HUDEP-2 (cell line): ENCODE measurements around the gene ST6GALNAC2.
A peak's percentile ranks its signal among the peaks of the same experiment; 100 is the strongest.
"Not testable (repeated sequence)": the region's sequence is repeated elsewhere in the genome, so short reads cannot be mapped to it uniquely, and the experiment has no call there.

ENCODE experiments used
- DNase-seq, 76 experiments: peaks; one replicate each; lab custom pipeline; 2025; ENCODE audit not compliant: unreplicated experiment in 76 of 76; lab: John Stamatoyannopoulos, UW

Gene ST6GALNAC2

GRCh38 chr17:76543482-76543825, 42.2 kb downstream of the ST6GALNAC2 start:
- no peak for DNase-seq

GRCh38 chr17:76542984-76543383, 42.7 kb downstream of the ST6GALNAC2 start:
- DNase-seq: no peak

- DNase-seq: no peak
Observed at GRCh38 chr17:76542566-76542971, 43.1 kb downstream of the ST6GALNAC2 start.

DNA sequence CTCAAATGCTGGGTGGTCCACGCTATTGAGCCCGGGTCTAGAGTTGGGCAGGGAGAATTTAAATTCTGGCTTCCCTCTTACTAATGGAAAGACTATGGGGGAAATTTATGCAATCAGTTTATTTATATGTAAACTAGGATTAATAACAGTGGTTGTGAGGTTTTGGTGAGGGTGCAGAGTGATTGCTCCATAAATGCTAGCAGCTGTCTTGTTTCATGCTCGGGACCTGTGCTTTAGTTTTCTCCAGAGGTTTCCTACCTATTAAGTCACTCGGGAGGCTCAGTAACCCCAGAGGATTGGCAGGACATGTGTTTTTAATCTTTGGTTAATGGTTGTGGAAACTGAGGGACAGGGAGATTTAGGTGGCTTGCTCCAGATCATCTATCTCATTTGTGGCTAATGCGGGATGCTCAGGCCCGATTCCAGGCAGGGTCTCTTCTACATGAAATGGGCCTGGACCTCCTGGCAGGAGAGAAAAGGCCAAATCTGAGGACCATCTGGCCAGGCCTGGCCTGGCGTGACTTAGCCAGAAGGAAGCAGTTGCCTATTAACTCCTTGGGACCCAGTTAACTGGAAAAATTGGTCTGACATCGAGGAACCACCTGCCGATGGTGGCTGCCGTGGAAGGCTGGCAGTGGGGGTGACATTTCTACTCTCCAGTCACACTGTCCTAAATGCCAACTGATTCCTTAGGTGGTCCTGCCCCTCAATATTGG, 43.8 kb downstream of the ST6GALNAC2 start:
- no peak for DNase-seq

DNA sequence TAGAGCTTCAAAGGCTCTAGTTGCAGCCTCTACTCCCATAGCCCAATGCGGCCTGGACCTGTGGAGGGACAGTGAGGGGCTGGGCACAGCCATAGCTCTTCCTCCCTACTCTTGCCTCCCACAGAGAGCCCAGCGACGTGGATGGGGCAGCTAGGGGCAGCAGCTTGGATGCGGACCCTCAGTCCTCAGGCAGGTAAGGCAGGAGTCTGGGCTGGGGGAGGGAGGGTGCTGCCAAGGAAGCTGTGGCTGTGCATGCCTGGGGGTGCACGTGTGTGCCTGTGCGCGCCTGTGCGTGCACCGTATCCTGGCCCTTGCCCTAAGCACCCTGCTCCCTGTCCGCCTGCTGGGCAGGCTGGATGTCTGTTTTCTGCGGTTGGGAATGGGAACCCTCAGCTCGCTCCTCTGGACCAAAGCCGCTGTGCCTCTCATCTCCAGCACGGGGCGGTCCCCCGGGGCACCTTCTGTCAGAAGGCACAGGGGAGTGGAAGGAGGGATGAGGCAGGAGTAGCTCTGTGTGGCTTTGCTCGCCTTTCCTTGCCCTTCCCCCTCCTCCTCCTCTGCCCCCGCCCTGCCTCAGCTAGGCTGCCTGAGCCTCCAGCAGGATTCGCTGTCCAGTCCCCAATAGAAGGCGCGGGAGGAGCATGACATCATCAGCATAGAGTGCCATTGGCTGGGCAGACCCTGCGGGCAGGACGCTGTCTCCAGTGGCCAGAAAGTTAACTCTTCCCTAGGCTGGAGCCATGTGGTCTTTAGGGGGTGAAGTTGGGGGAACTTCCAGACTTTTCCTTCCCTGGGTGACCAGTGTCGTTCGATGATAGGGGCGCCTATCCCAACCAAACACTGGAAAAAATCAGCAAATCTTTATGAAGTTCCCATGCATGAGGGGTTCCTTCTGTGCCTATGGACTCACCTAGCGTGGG, 45.0 kb downstream of the ST6GALNAC2 start:
- DNase-seq: peak in 66 of 76 experiments; percentile 8 to 91 (median 58)

- DNase-seq: peak in 3 of 76 experiments; percentile 3 to 14 (median 5)
Observed at GRCh38 chr17:76539631-76540271, 45.9 kb downstream of the ST6GALNAC2 start, which contains the start of gene PRCD. Gene PRCD, plus strand, starts transcription at chr17:76540044. Its CDS starts 98 bp downstream, at chr17:76540142.

- DNase-seq: no peak
Observed at GRCh38 chr17:76538941-76539570, 46.6 kb downstream of the ST6GALNAC2 start.

- DNase-seq: no peak
Observed at GRCh38 chr17:76538281-76538931, 47.3 kb downstream of the ST6GALNAC2 start.

DNA sequence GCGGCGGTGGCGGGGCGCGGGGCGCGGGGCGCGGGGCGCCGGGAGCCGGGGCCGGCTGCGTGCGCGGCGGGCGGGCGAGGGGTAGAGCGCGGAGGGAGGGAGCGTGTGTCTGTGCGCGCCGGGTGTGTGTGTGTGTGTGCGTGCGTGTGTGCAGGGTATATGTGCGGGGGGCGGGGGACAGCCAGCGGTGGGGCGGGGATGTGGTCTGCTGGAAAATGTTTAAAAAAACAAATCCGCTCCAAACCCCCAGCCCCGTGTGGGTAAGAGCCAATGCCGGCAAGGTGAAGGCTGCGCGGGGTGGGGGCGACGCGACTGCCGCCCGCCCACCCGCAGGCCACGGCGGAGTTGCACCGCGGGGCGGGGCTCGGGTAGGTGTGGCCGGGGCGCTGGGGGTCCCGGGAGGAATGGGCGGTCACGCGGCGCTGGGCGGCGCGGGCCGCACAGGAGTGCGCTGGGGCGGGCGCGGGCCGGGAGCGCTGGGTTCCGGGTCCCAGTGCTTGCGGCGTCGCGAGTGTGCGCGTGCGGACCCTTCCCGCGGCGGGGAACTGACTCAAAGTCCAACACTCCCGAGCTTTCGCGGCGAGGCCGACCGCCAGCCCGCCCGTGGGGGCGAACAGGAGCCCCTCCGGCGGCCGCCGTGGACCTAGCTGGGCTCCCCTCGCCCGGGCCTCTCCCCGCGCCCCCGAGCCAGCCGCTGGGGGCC, 47.9 kb downstream of the ST6GALNAC2 start, which contains the start of gene CYGB:
TSS of gene CYGB (minus strand) at position 132 of the 703 bp plus-strand sequence. CDS start 167 bp downstream, outside the sequence.
- no peak for DNase-seq

- no peak for DNase-seq
Observed at GRCh38 chr17:76537288-76537577, 48.4 kb downstream of the ST6GALNAC2 start.

DNA sequence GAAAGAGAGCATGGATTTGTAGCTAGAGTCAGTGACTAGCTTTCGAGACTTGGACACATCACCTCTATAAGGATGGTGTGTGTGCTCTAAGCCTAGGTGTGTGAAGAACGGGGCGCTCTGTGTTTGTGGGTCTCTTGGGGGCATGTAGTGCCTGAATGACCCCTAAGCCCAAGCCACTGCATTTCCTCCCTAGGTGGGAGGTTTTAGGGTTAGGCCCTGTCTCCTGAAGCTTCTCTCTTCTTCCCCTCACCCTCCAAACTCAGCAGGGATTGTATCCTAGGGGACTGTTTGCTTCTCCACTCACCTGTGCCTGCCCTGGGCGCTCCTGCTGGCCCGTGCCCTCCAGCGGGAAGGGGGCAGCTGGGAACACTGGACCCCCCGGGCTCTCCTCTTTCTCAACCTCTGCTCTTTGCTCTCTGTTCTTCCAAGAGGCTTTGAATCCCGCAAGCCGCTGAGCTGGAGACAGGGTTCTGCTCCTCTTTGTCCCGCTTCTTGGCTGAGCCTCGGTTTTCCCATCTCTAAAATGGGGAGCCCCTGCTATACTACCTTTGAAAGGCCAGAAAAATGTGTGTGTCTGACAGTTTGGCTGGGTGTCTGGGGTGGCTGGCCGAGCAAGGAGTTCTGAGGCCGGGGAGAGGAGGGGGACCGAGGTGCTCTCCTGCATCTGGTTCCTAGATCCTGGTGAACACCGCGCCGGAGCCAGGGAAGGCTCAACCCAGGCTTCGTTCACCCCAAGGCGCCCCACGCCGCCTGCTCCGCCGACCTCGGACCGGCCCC, 49.0 kb downstream of the ST6GALNAC2 start:
- no peak for DNase-seq

DNA sequence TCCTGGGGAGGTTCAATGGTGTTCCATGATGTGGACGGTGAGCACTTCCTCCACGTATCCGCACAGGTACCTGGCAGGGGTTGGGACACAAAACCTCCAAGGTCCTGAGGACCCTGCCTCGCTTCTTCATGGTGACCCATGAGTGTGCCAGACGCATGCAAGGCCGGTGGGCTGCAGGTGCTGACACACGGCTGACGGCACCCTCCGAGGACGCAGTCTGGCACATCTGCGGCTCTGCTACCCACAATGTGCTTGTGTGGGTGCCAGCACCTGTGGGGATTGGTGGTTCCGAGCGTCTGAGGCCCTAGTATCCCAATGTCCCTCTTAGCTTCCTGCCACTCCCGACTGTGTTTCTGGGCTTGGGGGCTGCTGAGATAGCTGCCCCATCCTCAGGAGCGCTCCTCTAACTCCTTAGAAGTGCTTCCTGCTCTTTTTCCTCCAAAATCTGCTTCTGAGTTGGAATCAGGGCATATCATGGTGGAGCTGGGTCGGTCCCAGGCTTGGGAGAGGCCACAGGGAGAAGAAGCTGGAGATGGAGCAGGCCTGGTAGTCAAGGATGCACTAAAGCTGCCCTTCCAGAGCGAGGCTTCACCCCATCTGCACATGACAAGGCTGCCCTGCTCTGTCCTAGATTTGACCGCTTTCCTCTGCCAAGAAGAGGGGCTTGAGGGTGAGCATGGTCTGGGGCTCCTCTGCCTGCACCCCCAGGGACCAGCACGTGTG, 49.7 kb downstream of the ST6GALNAC2 start:
- DNase-seq: no peak

- DNase-seq: no peak
Observed at GRCh38 chr17:76534831-76535732, 50.6 kb downstream of the ST6GALNAC2 start.

DNA sequence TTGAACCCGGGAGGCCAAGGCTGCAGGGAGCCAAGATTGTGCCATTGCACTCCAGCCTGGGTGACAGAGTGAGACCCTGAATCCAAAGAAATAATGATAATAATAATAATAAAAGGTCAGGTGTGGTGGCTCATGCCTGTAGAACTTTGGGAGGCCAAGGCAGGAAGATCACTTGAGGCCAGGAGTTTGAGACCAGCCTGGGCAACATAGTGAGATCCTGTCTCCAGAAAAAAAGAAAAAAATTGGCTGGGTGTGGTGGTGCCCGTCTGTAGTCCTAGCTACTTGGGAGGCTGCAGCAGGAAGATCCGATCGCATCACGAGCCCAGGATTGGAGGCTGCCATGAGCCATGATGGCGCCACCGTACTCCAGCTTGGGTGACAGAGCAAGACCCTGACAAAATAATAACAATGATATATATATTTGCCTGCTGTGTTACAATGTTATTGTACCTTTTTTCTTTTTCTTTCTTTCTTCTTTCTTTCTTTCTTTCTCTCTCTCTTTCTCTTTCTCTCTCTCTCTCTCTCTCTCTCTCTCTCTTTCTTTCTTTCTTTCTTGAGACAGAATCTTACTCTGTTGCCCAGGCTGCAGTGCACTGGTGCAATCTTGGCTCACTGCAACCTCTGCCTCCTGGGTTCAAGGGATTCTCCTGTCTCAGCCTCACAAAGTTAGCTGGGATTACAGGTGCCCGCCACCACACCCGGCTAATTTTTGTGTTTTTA, 51.9 kb downstream of the ST6GALNAC2 start:
- not testable (repeated sequence) for DNase-seq

DNA sequence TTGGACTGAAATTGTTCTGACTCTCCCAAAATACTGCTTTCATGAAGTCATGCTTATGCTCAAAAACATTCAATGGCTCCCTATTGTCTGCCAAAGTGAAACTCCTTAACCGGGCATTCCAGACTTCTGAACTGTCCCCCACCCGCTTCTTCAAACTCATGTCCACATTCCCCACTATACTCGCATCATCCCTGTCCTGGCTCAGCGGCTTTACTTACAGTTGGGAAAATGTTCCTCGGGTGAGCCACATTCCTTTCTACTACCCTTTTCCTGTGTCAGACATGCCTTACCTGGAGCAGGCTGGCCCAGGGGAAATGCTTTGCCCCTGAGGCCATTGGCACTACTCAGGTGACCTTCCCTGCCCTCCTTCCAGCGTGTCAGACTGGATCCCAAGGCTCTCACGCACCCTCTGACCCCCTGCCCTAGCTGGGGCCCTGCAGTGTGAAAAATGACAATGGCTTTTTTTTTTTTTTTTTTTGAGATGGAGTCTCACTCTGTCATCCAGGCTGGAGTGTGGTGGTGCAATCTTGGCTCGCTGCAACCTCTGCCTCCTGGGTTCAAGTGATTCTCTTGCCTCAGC, 53.5 kb downstream of the ST6GALNAC2 start:
- DNase-seq: no peak

DNA sequence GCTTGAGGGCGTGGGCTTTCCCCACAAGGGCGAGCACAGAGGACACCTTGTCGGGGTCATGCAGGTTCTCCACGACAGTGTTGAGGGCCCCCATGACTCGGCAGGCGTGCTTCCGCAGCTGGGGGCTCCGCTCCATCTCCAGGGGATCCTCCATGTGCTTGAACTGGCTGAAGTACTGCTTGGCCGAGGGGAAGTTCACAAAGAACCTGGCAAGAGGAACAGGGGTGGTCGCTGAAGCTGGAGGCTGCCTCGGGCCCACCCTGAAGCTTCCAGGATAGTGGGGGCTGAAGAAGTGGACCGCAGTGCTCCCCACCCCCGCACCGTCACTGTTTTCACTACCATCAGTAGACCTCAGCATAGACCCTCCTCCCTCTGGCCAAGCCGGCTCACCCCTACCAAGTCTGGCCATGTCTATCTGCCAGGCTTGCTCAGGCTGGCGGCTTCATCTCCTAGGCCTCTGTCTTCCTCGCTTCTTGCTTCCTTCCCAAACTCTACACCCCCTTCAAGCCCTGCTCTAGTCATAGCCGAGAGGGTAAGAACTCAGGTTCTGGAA, 54.1 kb downstream of the ST6GALNAC2 start:
- DNase-seq: no peak
